Suppressor macrophage treated with lipopolysaccharide for 1 hour (primary cell): Measurements from ENCODE around the gene GABBR2.
A peak's percentile ranks its signal among the peaks of the same experiment; 100 is the strongest.
"Not testable (repeated sequence)": the region's sequence is repeated elsewhere in the genome, so short reads cannot be mapped to it uniquely, and the experiment has no call there.

Source experiments
- DNase-seq, 3 donors: peaks; one replicate each; pipeline ENCODE4 v3.0.0-alpha.2; 2020 to 2022

The GABBR2 gene

GRCh38 chr9:98591696-98592095 is 117.0 kb downstream of the GABBR2 start:
- DNase-seq, result no peak

GRCh38 chr9:98590101-98590500 is 118.6 kb downstream of the GABBR2 start:
- DNase-seq, result no peak

- DNase-seq, result no peak
Measured at GRCh38 chr9:98589102-98589501, 119.6 kb downstream of the GABBR2 start.

GRCh38 chr9:98584853-98585438 is 123.8 kb downstream of the GABBR2 start:
- DNase-seq, result not testable (repeated sequence)

- DNase-seq, result no peak
Measured at GRCh38 chr9:98584059-98584458, 124.7 kb downstream of the GABBR2 start.

- DNase-seq, result no peak
Measured at GRCh38 chr9:98583417-98583816, 125.3 kb downstream of the GABBR2 start.

GRCh38 chr9:98580956-98581355 is 127.8 kb downstream of the GABBR2 start:
- no peak for DNase-seq

GRCh38 chr9:98579700-98580099 is 129.0 kb downstream of the GABBR2 start:
- no peak for DNase-seq

- DNase-seq, result no peak
Measured at GRCh38 chr9:98577446-98577845, 131.3 kb downstream of the GABBR2 start.

- no peak for DNase-seq
Measured at GRCh38 chr9:98576859-98577258, 131.9 kb downstream of the GABBR2 start.

- no peak for DNase-seq
Measured at GRCh38 chr9:98576354-98576753, 132.4 kb downstream of the GABBR2 start.

GRCh38 chr9:98575379-98576346 is 133.1 kb downstream of the GABBR2 start:
- peak; percentile 65 to 72 (median 68) for DNase-seq

GRCh38 chr9:98573749-98574278 is 134.9 kb downstream of the GABBR2 start:
- no peak for DNase-seq

- DNase-seq, result no peak
Measured at GRCh38 chr9:98572796-98573195, 135.9 kb downstream of the GABBR2 start.

- DNase-seq, result peak in 1 of 3 donors; percentile 12
Measured at GRCh38 chr9:98572054-98572627, 136.6 kb downstream of the GABBR2 start.

- DNase-seq, result peak in 1 of 3 donors; percentile 8
Measured at GRCh38 chr9:98571643-98572042, 137.1 kb downstream of the GABBR2 start.

GRCh38 chr9:98570663-98571440 is 137.9 kb downstream of the GABBR2 start:
- peak in 1 of 3 donors; percentile 13 for DNase-seq

- peak in 1 of 3 donors; percentile 18 for DNase-seq
Measured at GRCh38 chr9:98570055-98570454, 138.7 kb downstream of the GABBR2 start.

GRCh38 chr9:98569491-98569890 is 139.2 kb downstream of the GABBR2 start:
- peak in 1 of 3 donors; percentile 5 for DNase-seq

- DNase-seq, result peak in 1 of 3 donors; percentile 12
Measured at GRCh38 chr9:98568909-98569469, 139.7 kb downstream of the GABBR2 start.

- DNase-seq, result peak in 1 of 3 donors; percentile 14
Measured at GRCh38 chr9:98568234-98568908, 140.4 kb downstream of the GABBR2 start.
